Measurements from ENCODE around the gene NHSL2.
"Not testable (repeated sequence)": the region's sequence is repeated elsewhere in the genome, so short reads cannot be mapped to it uniquely, and the experiment has no call there.

- TF ChIP-seq POLR2AphosphoS5 (IDR thresholded peaks at IDR 0.05; ENCODE audit: low read depth, low read length); CTCF (IDR thresholded peaks at IDR 0.05); NRF1 (IDR thresholded peaks at IDR 0.05; ENCODE audit: low read depth, low read length); NFIC (IDR thresholded peaks at IDR 0.05; ENCODE audit: borderline replicate concordance); GABPA (IDR thresholded peaks at IDR 0.05; ENCODE audit: low read depth): not testable (repeated sequence)
These were observed 265.6 kb downstream of the NHSL2 start for GRCh38 chrX:72176289-72176688.
